Esophagus muscularis mucosa (tissue), 4 donors: ENCODE results near the gene TBCC.

ENCODE experiments used
- EP300 ChIP-seq: sonication (generic); formaldehyde crosslinking; IDR thresholded peaks from one replicate; pipeline ENCODE4 v1.6.1; 2017; ENCODE audit warnings: antibody characterized with exemption
- POLR2A ChIP-seq: fragments of 450-650 bp; IDR thresholded peaks from one replicate; pipeline ENCODE4 v1.6.1; 2017; ENCODE audit warnings: antibody characterized with exemption, moderate library complexity, mild to moderate bottlenecking, low read depth
- POLR2AphosphoS5 ChIP-seq, 2 donors: sonication (generic); formaldehyde crosslinking; IDR thresholded peaks; one replicate each; pipeline ENCODE4 v1.6.1; 2017; ENCODE audit warnings: antibody characterized with exemption in 2 of 2
- TF ChIP-seq, protein P1 (sequence below), 3 experiments: fragments of 200-600 bp in 2 of 3; fragments of 450-650 bp in 1 of 3; sonication (generic) in 2 of 3; IDR thresholded peaks; one replicate each; pipeline ENCODE4 v1.5.1; 2017 to 2019; ENCODE audit warnings: antibody characterized with exemption in 3 of 3, mild to moderate bottlenecking in 2 of 3, moderate library complexity in 1 of 3

DNA sequence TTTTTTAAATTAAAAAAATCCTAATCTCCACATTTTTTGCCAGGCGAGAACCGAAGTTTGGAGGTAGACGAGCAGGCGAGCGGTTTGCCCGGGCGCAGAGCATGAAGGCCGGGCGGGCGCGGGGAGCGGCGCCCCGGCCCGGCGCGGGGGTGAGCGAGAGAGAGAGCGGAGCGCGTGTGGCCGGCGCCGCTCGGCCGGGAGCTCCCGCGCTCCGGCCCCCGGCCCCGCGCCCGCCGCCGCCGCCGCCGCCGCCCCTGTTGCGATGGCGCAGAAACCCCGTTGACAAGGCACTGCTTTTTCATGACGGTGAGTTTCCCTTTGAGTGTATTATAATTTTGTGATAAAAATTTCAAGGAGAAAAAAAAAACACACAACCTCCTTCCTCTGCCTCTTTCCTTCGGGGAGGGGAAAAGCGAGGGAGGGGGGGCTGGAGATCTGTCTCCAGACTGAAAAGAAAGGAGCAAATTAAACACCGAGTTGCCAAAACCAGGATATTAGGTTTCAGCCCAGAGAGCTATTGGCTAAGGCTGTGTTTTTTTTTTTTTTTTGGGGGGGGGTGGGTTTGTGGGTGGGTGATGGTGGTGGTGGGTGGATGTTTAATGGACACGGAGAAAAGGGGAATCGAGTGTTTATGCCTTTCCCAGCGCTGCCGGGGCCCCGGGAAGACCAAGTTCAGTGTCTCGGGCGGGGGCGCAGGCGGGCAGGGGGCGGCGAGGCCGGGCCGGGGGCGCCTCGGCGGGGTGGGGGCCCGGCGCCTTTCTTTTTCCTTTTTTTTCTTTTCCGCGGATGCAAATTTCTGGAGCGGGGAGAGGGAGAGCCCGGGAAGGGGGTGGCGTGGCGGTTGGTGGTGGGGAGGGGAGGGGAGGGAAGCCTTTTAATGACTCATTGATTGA, 36.1 kb upstream of the TBCC start, which contains the start of gene BICRAL:
- TF ChIP-seq EP300 (no peak), POLR2A (no peak), POLR2AphosphoS5 (IDR thresholded peaks at IDR 0.05) (no peak)
- TF ChIP-seq, protein P1, sequence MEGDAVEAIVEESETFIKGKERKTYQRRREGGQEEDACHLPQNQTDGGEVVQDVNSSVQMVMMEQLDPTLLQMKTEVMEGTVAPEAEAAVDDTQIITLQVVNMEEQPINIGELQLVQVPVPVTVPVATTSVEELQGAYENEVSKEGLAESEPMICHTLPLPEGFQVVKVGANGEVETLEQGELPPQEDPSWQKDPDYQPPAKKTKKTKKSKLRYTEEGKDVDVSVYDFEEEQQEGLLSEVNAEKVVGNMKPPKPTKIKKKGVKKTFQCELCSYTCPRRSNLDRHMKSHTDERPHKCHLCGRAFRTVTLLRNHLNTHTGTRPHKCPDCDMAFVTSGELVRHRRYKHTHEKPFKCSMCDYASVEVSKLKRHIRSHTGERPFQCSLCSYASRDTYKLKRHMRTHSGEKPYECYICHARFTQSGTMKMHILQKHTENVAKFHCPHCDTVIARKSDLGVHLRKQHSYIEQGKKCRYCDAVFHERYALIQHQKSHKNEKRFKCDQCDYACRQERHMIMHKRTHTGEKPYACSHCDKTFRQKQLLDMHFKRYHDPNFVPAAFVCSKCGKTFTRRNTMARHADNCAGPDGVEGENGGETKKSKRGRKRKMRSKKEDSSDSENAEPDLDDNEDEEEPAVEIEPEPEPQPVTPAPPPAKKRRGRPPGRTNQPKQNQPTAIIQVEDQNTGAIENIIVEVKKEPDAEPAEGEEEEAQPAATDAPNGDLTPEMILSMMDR (IDR thresholded peaks at IDR 0.05), result no peak
